Cardiac muscle cell (in vitro differentiated cells and primary cell): ENCODE data around the gene SHISA6. TPM values are rescaled to one million over a fixed set of nuclear protein-coding genes. Genes with fewer than 3 reads are reported as not detected.

Experiments used
- DNase-seq, 2 donors: peaks; one replicate each; pipeline versions ENCODE4 v3.0.0 to v3.0.0-alpha.2; 2010 to 2017; ENCODE audit warnings: low read depth in 1 of 2, low spot score in 1 of 2
- H3K27ac ChIP-seq: fragments of 200-600 bp; sonication (generic); 2 replicates; pipeline ENCODE4 v1.5.1; 2016
- H3K27me3 ChIP-seq: fragments of 200-600 bp; sonication (generic); 2 replicates; pipeline ENCODE4 v1.6.0; 2016; ENCODE audit warnings: control low read depth
- H3K36me3 ChIP-seq: fragments of 200-600 bp; sonication (generic); 2 replicates; pipeline ENCODE4 v1.5.1; 2016; ENCODE audit warnings: control low read depth
- H3K4me1 ChIP-seq: fragments of 200-600 bp; sonication (generic); 2 replicates; pipeline ENCODE4 v1.8.1; 2017; ENCODE audit warnings: low read depth, mild to moderate bottlenecking, mixed run types
- H3K4me3 ChIP-seq: fragments of 200-600 bp; sonication (generic); 2 replicates; pipeline ENCODE4 v1.5.1; 2016; ENCODE audit warnings: mild to moderate bottlenecking
- H3K9me3 ChIP-seq: fragments of 200-600 bp; sonication (generic); 2 replicates; pipeline ENCODE4 v1.5.1; 2017; ENCODE audit warnings: low read depth, mild to moderate bottlenecking, control low read depth
- CTCF ChIP-seq: IDR thresholded peaks from 2 replicates; pipeline ENCODE4 v1.5.1; 2012; ENCODE audit warnings: low read depth, mild to moderate bottlenecking, low read length
- polyA plus RNA-seq: library from polyadenylated mRNA; unstranded; fragments of >200 nt; fragmentation: Nextera tagmentation; extraction: Ambion mirVana; gene quantifications from 2 replicates; pipeline ENCODE4 v1.2.1, GENCODE V29; 2016
- total RNA-seq: library from RNA; depleted of rRNA; stranded (reverse); fragments of >200 nt; gene quantifications from 2 replicates; pipeline ENCODE4 v1.2.3, GENCODE V29; 2016

SHISA6 gene
- total and polyA plus RNA-seq, 2 experiments from 2014 or later = 0.17 to 0.45 TPM

- no peak for TF ChIP-seq CTCF
- no peaks in the 10 kb centered on the region for H3K27me3 ChIP-seq
- H3K36me3 ChIP-seq = no peaks in the 10 kb centered on the region
- H3K9me3 ChIP-seq = no peaks in the 10 kb centered on the region
- no peak overlapping the region for H3K27ac ChIP-seq
- no peaks in the 10 kb centered on the region for H3K4me1 ChIP-seq
- H3K4me3 ChIP-seq = no peak overlapping the region
- no peak for DNase-seq
Observed at GRCh38 chr17:11564589-11565380, 323.8 kb downstream of the SHISA6 start.

DNA sequence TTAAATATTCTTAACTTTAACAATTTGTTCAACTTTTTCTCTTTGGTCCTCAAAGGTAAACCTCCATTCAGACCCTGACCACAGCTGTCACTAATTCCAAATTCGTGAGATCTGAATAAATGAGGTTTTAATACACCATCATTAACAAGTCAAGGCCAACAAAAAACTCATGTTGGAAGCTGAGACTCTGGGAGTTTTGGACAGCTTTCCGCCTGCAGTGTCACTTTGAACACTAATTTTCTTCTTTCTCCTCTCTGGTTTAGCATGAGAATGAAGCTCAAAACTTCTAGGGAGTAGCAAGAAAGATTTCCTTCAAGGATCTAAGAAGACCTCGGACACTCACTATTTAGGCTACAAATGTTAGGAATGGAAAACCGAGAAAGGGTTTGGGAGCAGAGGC lies 324.6 kb downstream of the SHISA6 start:
- no peaks in the 10 kb centered on the region for H3K4me1 ChIP-seq
- TF ChIP-seq CTCF = no peak
- no peak overlapping the region for H3K27ac ChIP-seq
- no peaks in the 10 kb centered on the region for H3K9me3 ChIP-seq
- no peak overlapping the region for H3K4me3 ChIP-seq
- no peak for DNase-seq
- H3K27me3 ChIP-seq = no peaks in the 10 kb centered on the region
- no peaks in the 10 kb centered on the region for H3K36me3 ChIP-seq

GRCh38 chr17:11578998-11579397 lies 338.0 kb downstream of the SHISA6 start:
- Histone ChIP-seq H3K27me3 (no peaks in the 10 kb centered on the region), H3K27ac (no peak overlapping the region), H3K9me3 (no peaks in the 10 kb centered on the region), H3K4me3 (no peak overlapping the region), H3K36me3 (no peaks in the 10 kb centered on the region), H3K4me1 (no peaks in the 10 kb centered on the region)
- TF ChIP-seq CTCF = no peak
- no peak for DNase-seq

DNA sequence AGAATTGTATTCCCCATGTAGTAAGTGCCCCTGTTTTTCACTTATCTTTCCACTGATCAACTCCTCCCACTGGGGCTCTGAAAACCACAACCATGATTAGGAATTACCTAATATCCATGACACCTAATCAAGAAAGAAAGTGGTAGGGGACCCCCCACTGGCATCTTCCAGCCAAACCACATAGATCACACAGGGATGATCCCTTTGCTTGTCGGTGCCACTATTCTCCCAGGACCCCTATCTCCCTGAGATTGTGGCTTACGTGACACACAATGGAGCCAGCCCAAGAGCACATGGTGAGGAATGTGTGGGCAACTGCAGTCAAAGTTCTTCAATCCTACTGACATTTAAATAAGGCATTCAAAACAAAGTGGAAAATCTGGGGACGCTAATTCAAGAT lies 339.7 kb downstream of the SHISA6 start:
- no peak overlapping the region for H3K4me3 ChIP-seq
- H3K4me1 ChIP-seq = no peaks in the 10 kb centered on the region
- DNase-seq = no peak
- no peak overlapping the region for H3K27ac ChIP-seq
- no peaks in the 10 kb centered on the region for H3K27me3 ChIP-seq
- H3K9me3 ChIP-seq = no peaks in the 10 kb centered on the region
- H3K36me3 ChIP-seq = no peaks in the 10 kb centered on the region
- TF ChIP-seq CTCF = no peak

- no peak for TF ChIP-seq CTCF
- no peak for DNase-seq
- no peaks in the 10 kb centered on the region for H3K36me3 ChIP-seq
- H3K4me3 ChIP-seq = no peak overlapping the region
- no peaks in the 10 kb centered on the region for H3K27me3 ChIP-seq
- no peaks in the 10 kb centered on the region for H3K4me1 ChIP-seq
- no peak overlapping the region for H3K27ac ChIP-seq
- no peaks in the 10 kb centered on the region for H3K9me3 ChIP-seq
Observed at GRCh38 chr17:11582217-11582616, 341.2 kb downstream of the SHISA6 start.
